GM19452 (cell line): ENCODE measurements around the gene KRTAP21-3.
"Not testable (repeated sequence)": the region's sequence is repeated elsewhere in the genome, so short reads cannot be mapped to it uniquely, and the experiment has no call there.

Experiments used
- ATAC-seq: cut with Tn5 transposase; IDR thresholded peaks from one replicate; pipeline ENCODE4 v1.9.1; 2021; ENCODE audit not compliant: unreplicated experiment

The KRTAP21-3 gene

GRCh38 chr21:30718239-30718909 is at the start of gene KRTAP21-3:
KRTAP21-3 (minus strand) TSS chr21:30718777; CDS start chr21:30718759, 18 bp downstream.
- no peak for ATAC-seq

- no peak for ATAC-seq
Measured at GRCh38 chr21:30760776-30761175, 42.2 kb upstream of the KRTAP21-3 start.

DNA sequence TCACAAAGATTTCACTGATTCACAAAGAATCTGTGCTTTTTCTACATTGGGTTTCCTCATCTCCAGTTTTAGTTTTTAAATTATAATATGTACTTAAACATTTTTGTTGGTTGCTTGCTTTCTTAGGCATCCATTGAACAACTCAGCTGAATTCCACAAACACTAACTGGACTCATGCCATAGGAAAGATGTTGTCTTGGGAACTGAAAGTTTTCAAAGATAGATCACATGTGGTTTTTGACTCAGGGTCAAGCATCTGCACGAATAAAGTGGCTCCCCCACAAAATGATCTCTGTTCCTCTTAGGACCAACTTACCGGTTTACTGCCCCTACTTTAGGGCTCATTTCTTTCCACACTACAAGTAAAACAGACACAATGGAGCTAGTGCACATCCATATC is 39.7 kb upstream of the KRTAP21-3 start:
- ATAC-seq: no peak

- ATAC-seq: not testable (repeated sequence)
Measured at GRCh38 chr21:30755328-30755727, 36.8 kb upstream of the KRTAP21-3 start, which contains the start of gene KRTAP21-1. KRTAP21-1 (minus strand) TSS chr21:30755428; CDS start chr21:30755378, 50 bp downstream.

DNA sequence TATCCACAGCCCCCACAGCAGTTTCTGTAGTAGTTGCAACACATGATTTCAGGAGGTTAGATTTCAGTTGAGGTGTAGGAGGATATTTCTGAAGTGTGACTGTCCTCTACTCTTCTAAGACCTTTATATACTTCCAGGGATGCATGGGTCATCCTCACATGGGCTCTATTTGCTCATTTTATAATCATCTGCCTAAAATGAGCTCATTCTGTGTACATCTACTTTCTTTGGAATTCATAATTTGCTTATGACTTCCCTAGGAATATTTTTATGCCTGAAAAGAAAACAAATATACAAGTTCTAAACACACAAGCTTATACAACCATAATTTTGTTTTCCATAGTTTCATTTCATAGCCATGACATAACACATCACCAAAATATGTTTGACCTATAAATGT is 28.6 kb upstream of the KRTAP21-3 start, which contains the start of gene KRTAP21-2:
TSS of gene KRTAP21-2 (minus strand) at position 101 of the 400 bp plus-strand sequence. CDS start at position 44, 57 bp downstream.
- ATAC-seq: no peak

GRCh38 chr21:30740462-30740861 is 21.9 kb upstream of the KRTAP21-3 start:
- ATAC-seq: no peak

GRCh38 chr21:30733026-30733425 is 14.4 kb upstream of the KRTAP21-3 start:
- ATAC-seq: no peak

DNA sequence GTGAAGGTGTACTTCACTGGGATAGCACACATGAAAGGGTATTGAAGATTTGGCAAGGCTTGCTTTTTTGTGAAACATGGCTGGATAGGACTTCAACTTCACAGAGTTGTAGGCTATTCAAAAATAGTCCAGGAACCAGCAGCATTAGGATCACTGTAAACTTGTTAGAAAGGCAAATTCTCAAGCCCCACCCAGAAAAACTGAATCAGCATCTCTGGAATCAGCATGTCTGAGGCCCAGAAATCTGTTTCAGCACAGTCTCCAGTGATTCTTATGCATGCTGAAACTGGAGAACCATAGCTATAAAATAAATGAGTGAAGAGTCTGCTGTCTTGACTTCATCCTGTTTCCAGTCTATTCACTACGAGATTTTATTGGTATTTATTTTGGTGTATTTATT is 8.1 kb upstream of the KRTAP21-3 start:
- ATAC-seq: no peak

GRCh38 chr21:30719401-30719800 is 824 bp upstream of the KRTAP21-3 start:
- no peak for ATAC-seq

GRCh38 chr21:30717105-30717504 is 1.5 kb downstream of the KRTAP21-3 start:
- no peak for ATAC-seq

GRCh38 chr21:30714946-30715345 is 3.6 kb downstream of the KRTAP21-3 start:
- no peak for ATAC-seq

DNA sequence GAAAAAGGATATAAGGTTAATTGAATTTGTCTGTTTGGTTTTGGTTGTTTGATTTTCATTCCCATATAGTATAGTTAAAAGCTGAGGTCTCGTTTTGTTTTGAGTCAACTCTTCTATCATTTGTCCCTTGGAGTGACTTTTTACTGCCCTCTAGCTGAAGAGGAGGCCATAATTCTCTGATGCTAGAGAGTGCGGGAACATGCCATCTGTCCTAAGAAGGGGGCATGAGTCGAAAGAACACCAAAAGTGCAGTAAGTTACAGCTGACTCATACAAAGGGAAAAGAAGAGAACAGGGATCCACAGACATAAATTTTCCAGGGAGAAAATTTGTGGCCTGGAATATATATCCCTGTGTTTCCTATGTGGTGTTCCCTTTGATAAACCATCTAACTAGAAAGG is 4.1 kb downstream of the KRTAP21-3 start:
- ATAC-seq: no peak

- no peak for ATAC-seq
Measured at GRCh38 chr21:30713766-30714165, 4.8 kb downstream of the KRTAP21-3 start.

GRCh38 chr21:30710499-30710898 is 8.1 kb downstream of the KRTAP21-3 start:
- no peak for ATAC-seq

GRCh38 chr21:30707409-30707808 is 11.2 kb downstream of the KRTAP21-3 start:
- ATAC-seq: no peak

DNA sequence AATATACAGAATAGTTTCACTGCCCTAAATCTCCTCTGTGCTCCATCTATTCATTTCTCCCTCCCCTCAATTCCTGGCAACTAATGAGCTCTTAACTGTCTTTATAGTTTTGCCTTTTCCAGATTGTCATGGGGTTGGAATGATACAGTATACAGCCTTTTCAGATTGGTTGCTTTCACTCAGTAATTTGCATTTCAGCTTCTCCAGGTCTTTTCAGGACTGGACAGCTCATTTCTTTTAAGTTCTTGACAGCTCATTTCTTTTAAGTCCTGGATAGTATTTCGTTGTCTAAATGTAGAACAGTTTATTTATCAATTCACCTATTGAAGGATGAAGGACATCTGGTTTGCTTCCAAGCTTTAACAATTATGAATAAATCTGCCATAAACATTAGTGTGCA is 22.6 kb downstream of the KRTAP21-3 start:
- no peak for ATAC-seq

DNA sequence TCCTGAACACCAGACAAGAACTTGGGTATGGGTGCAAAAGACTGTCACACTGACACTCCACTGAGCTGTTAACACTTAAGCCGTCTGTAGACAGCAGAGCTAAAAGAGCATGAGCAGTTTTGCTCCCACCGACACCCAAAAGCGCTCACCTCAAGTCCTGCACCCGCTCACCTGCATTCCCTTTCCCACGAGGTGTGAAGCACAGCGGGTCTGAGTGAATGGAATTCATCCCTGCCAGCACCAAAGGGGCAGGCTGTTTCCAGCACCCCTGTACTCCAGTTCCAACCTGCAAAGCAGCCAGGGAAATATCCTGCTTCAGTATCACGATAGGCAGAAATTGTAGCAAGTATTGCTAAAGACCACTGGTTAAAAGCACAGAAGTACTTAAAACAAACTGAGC is 28.8 kb downstream of the KRTAP21-3 start:
- ATAC-seq: no peak

DNA sequence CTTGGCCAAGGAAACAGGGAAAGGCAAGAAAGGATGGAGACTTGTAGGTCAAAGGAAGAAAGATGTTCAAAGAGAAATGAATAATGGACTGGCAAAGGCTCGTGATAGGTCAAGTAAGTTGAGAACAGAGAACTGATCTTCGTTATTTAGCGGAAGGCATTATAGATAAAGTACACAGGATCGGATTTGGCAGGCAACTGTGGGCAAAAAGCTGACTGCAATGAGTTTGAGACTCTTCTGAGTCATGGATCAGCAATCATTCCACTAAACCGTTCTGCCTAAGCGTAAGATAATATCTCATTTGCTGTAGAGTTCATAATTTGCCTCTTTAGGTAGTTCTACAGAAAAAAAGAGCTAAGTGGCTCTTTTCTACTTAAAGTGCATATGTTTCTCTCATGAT is 34.1 kb downstream of the KRTAP21-3 start:
- no peak for ATAC-seq

DNA sequence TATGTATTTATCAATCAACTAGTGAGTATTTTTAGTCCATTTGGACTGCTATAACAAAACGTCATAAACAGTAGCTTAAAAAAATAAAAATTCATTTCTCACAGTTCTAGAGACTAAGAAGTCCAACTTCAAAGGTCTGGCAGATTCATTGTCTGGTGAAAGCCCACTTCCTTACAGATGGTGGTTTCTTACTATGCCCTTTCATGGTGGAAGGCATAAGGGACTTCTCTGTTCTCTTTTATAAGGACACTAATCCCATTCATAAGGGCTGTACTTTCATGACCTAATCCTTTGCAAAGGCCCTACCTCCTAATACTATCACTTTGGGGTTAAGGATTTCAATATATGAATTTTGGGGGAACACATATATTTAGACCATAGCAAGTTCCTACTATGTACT is 38.0 kb downstream of the KRTAP21-3 start:
- no peak for ATAC-seq

- no peak for ATAC-seq
Measured at GRCh38 chr21:30676737-30677136, 41.8 kb downstream of the KRTAP21-3 start.

GRCh38 chr21:30674312-30674711 is 44.3 kb downstream of the KRTAP21-3 start:
- ATAC-seq: no peak

GRCh38 chr21:30672985-30673650 is 45.5 kb downstream of the KRTAP21-3 start:
- ATAC-seq: no peak
